ENCODE results near the gene PLB1.

GRCh38 chr2:28678944-28679343, 183.1 kb downstream of the PLB1 start:
- TF ChIP-seq POLR2A (IDR thresholded peaks at IDR 0.05): no peak
- no peak for TF ChIP-seq CTCF (IDR thresholded peaks at IDR 0.05)

Measured in adrenal gland (tissue), 5 donors.